ENCODE results near the gene VPS8. TPM values are rescaled to one million over a fixed set of nuclear protein-coding genes. Genes with fewer than 3 reads are reported as not detected.

Gene VPS8
- total and polyA plus RNA-seq, 2 of the 8 experiments (the other 6 are each of a cell fraction or from before 2014, with no cell fraction given), result 13.0 to 41.0 TPM

GRCh38 chr3:184941408-184941807 is 129.4 kb downstream of the VPS8 start:
- H2BK5ac ChIP-seq (ENCODE audit: low read depth, low read length), result no peak overlapping the region
- ChIA-PET POLR2A (ENCODE audit: partially characterized antibody) (interaction anchor here (0.5 to 0.7 kb wide), 2 partner anchors 33 to 49 kb away, joined by 3 read pairs; no protein-coding TSS in a partner anchor), CTCF (ENCODE audit: partially characterized antibody) (interaction anchor here (0.5 to 0.7 kb wide), 2 partner anchors 1751 to 1988 kb away, joined by 3 read pairs; no protein-coding TSS in a partner anchor)
- H3K18ac ChIP-seq (ENCODE audit: extremely low read depth, low read length), result no peak overlapping the region
- FAIRE-seq (no peak), DNase-seq (ENCODE audit: low read depth in 1 of 2, low spot score in 2 of 2) (no peak)
- H2BK20ac ChIP-seq (ENCODE audit: low read length), result no peak overlapping the region
- no peaks in the 10 kb centered on the region for H3K79me2 ChIP-seq (ENCODE audit: control insufficient read depth in 1 of 2, insufficient read depth in 2 of 2, low read length in 2 of 2)
- H4K20me1 ChIP-seq (replicated peaks in 1 of 2; ENCODE audit: control insufficient read depth in 1 of 2, insufficient read depth in 2 of 2, low read length in 2 of 2), result no peaks in the 10 kb centered on the region
- no peak overlapping the region for H3K9ac ChIP-seq (replicated peaks in 1 of 4; ENCODE audit: extremely low read depth in 1 of 4, low read depth in 3 of 4, low read length in 3 of 4)
- H4K8ac ChIP-seq (ENCODE audit: extremely low read depth, insufficient read depth, low read length), result no peak overlapping the region
- no peak overlapping the region for H2BK15ac ChIP-seq (ENCODE audit: low read length)
- H4K91ac ChIP-seq (replicated peaks; ENCODE audit: insufficient read length, low read length), result no peak overlapping the region
- no peak overlapping the region for H3K56ac ChIP-seq (replicated peaks; ENCODE audit: insufficient read length, low read depth, low read length)
- H3K27me3 ChIP-seq (replicated peaks in 1 of 4; ENCODE audit: control insufficient read depth in 3 of 4, extremely low read depth in 1 of 4, insufficient read depth in 3 of 4, low read length in 3 of 4), result no peaks in the 10 kb centered on the region
- no peaks in the 10 kb centered on the region for H3K79me1 ChIP-seq (ENCODE audit: low read depth, low read length)
- no peak overlapping the region for H2BK120ac ChIP-seq (replicated peaks; ENCODE audit: low read depth, low read length)
- H3K23me2 ChIP-seq (ENCODE audit: low read depth, low read length), result no peaks in the 10 kb centered on the region
- no peak overlapping the region for H3K23ac ChIP-seq (ENCODE audit: insufficient read length)
- no peak overlapping the region for H2AFZ ChIP-seq (ENCODE audit: low read length)
- H3K4me1 ChIP-seq (replicated peaks in 1 of 4; ENCODE audit: control insufficient read depth in 3 of 4, insufficient read depth in 4 of 4, low read length in 3 of 4), result peaks cover 0 to 8% (median 1%) of the 10 kb centered on the region in 4 experiments; a peak in 3 of 7 replicates
- no peak overlapping the region for H3K14ac ChIP-seq (ENCODE audit: insufficient read length)
- H3K9me3 ChIP-seq (ENCODE audit: insufficient read depth in 2 of 2, low read depth in 1 of 2, low read length in 1 of 2), result no peaks in the 10 kb centered on the region
- peaks cover 0 to 3% (median 0%) of the 10 kb centered on the region in 4 experiments; a peak in 2 of 8 replicates for H3K36me3 ChIP-seq (ENCODE audit: control insufficient read depth in 2 of 4, insufficient read depth in 4 of 4, low read length in 3 of 4)
- H2BK12ac ChIP-seq (ENCODE audit: low read depth, low read length), result no peak overlapping the region
- no peak overlapping the region for H3K27ac ChIP-seq (ENCODE audit: low read depth, low read length)
- H3K4me2 ChIP-seq (ENCODE audit: insufficient read depth in 1 of 2, low read depth in 2 of 2, low read length in 2 of 2), result no peak overlapping the region
- no peak overlapping the region for H2AK5ac ChIP-seq (ENCODE audit: low read depth, low read length)
- no peak overlapping the region for H4K5ac ChIP-seq (ENCODE audit: insufficient read length, low read depth, low read length)
- no peak overlapping the region for H3K4me3 ChIP-seq (ENCODE audit: extremely low read depth in 1 of 4, insufficient read depth in 2 of 4, low read depth in 3 of 4, low read length in 4 of 4)
- WGBS, 2 experiments (ENCODE audit: extremely low coverage in 1 of 2, insufficient coverage in 1 of 2, insufficient read length in 1 of 2, insufficient replicate concordance in 2 of 2, low coverage in 1 of 2, low lambda C conversion rate in 2 of 2, missing lambda C conversion rate in 1 of 2), result 63% methylated on average over 2 of the region's 2 CpGs; no CpG with 5 or more reads in 1 of the 2 experiments
- H3K4ac ChIP-seq (replicated peaks; ENCODE audit: insufficient read length, low read depth, low read length), result no peak overlapping the region
- TF ChIP-seq SP4 (IDR thresholded peaks at IDR 0.05; ENCODE audit: low read length), result no peak
- no peak for TF ChIP-seq CTCF (IDR thresholded peaks at IDR 0.05; ENCODE audit: control extremely low read depth in 1 of 3, insufficient read depth in 1 of 3, low read depth in 1 of 3, low read length in 3 of 3)
- TF ChIP-seq EZH2 (IDR thresholded peaks at IDR 0.05; ENCODE audit: low read depth, low read length, severe bottlenecking), result no peak
- TF ChIP-seq BCL11A (IDR thresholded peaks at IDR 0.05; ENCODE audit: low read depth in 2 of 2, low read length in 2 of 2), result no peak
- TF ChIP-seq ATF3 (IDR thresholded peaks at IDR 0.05; ENCODE audit: insufficient read depth, low read depth, low read length), result no peak
- no peak for TF ChIP-seq GABPA (IDR thresholded peaks at IDR 0.05; ENCODE audit: borderline replicate concordance, insufficient read depth, low read length)
- no peak for TF ChIP-seq NRF1 (IDR thresholded peaks at IDR 0.05; ENCODE audit: low read depth, low read length)
- TF ChIP-seq CBX5 (IDR thresholded peaks at IDR 0.05; ENCODE audit: low read depth, low read length), result no peak
- no peak for TF ChIP-seq EP300 (IDR thresholded peaks at IDR 0.05; ENCODE audit: borderline replicate concordance in 1 of 2, low read depth in 2 of 2, low read length in 2 of 2)
- no peak for TF ChIP-seq BRCA1 (IDR thresholded peaks at IDR 0.05; ENCODE audit: low read depth, low read length)
- no peak for TF ChIP-seq SIRT6 (IDR thresholded peaks at IDR 0.05; ENCODE audit: low read length)
